CD4-positive, alpha-beta T cell treated with Interleukin-15 for 1 hour (primary cell): ENCODE results near the gene MEIS1.

Experiments
- DNase-seq: peaks from one replicate; pipeline ENCODE4 v3.0.0-alpha.2; 2020

Gene MEIS1

DNA sequence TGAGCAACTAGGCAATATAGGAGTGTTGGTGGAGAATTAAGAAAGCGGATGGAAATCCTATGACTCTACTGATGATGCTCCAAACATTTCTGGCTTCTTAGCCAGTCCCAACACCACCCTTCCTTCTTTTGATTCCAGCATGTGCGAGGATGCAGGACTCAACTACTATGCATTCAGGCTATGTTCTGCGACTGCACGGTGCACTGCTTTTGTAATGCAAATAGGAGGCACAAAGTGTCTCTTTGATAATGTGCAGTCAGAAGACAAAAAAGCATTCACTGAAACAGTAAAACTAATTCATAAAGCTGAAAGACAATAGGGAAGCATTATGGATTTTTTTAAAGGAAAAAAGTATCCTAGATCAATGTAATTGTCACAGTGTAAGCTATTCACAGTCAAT lies 106.7 kb downstream of the MEIS1 start:
- DNase-seq: no peak

DNA sequence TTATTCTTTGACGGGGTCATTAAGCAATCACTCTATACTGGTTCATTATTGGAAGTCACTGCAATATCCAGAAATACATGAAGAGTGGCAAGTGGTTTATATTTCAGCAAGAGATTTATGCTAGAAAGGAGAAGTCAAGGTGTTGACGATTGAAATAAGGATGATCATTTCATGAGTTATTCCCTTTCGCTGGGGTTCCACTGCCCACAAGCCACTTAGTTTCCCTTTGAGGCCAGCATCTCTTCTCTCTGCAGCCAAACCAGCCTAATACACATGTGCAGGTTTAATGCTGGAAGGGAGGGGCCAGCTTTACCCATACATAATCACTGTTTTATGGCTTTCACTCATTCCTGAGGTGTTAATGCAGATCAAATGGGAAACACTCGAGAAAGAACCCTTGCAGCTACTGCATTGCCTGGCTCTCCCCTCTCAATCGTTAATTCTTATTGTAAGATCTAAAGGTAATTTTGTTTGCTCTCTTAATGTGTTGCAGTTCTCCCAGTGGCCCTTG lies 108.4 kb downstream of the MEIS1 start:
- DNase-seq: no peak

DNA sequence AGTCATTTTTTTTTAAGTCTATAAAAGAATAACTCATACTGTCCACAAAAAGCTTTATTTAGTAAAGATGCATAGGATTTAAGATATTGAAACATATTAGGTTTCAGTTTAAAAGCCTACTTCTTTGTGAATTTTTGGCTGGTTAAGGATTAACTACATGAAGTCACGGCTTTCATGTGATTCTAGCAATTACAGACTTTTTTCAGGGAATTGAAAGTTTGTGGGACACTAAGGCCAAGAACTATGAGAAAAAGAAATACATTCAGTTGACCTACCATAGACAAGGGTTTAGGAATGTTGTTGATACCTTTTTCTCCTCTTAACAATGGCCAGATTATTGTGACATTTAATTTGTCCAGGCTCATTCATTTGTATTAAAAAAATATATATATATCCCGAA lies 109.3 kb downstream of the MEIS1 start:
- DNase-seq: no peak

DNA sequence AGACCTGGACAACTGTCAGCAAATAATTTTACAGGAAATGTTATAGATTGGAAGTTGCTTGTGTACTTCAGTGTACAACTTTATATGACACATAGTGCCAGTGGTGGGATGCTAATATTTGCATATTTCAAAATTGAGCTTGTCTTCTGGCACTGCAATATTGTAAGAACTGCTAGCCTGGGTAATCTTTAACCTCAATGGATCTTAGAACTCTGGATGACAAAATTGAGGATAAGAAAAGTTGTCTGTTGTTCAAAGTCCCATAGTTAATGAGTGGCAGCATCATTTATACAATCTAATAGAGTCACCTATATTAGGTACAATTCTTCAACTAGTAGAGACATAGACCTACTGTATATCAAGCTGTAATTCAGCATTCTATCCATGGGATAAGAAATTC lies 110.3 kb downstream of the MEIS1 start:
- DNase-seq: no peak

DNA sequence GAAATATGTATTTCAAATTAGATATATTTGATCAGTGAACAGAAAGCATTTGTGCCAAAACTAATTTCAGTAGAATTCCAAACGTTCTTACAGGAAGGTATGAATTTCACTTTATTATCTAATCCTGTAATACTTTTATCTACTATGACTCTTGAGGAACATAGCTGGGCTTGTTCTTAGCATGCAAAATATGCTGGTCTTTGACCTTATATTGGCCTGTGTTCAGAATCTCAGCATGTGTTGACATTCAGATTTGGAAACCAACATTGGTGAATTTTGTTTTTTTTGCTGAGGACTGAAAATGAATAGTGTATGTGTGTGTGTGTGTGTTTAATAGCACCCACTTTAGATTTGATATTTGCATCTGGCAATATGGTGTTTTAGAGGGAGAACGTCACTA lies 112.2 kb downstream of the MEIS1 start:
- no peak for DNase-seq

DNA sequence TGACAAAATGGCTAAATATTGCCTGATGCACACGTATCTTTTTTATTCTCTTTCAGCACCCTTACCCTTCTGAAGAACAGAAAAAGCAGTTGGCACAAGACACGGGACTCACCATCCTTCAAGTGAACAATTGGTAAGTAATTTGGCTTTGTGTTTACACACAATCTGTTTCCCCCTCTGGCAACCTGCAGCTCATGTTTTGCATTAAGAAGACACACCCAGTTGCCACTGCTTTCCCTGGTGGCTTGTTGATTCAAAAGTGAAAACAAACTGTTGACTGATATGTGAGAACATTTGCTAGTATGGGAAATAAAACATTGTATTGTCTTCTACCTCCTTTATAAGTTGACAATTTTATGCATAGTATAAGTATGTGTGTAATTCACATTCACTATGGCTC lies 113.0 kb downstream of the MEIS1 start:
- DNase-seq: no peak

DNA sequence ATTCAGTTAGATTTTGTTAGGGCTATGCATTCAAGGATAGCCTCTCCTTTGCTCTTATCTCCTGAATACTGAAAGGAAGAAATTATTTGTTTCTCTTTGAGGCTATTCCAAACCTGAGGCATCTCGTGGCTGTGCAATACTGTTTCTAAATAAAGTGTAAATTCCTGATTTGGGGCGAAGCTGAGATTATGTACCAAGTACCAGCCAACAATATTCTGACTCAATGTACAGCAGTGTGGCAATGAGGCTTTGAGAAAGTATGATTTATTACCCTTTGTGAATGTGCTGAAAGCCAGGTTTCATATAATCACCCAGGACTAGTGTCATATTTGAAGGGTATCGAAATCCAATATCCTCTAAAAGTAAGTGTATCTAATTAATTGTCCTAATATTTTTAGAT lies 113.5 kb downstream of the MEIS1 start:
- DNase-seq: no peak

DNA sequence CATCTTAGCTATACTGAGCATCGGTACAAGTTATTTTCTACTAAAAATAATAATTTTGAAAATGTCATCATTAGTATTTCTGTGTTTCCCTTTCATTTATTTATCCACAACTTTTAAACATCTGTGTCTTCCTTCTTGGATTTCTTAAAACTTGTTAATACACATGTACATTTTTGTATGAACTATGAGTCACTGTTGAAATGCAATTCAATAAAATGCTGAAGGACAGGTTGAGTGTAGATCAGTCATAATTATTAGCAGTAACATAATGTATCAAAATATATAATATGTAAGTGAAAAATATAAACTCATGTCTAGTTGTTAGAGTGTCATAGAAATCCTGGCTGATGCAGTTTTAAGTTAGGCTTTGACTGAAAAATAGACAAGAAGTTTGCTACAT lies 115.9 kb downstream of the MEIS1 start:
- DNase-seq: no peak

DNA sequence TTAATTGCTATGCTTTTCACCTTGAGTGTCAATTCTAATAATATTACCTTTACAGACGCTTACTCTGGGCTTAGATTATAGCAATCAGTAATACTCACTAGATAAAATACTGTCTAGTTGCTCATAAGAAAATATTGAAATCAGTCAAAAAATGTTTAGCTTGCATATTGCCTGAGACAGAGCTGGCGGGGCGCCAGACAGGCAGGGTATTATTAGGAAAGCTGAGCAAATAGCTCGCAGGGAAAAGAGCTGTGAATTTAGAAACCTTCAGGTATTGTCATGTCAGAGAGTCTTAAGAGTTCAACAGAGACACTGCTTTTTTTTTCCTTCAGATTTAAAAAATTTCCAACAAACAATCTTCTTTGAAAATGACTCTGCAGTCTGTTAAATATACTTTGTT lies 118.4 kb downstream of the MEIS1 start:
- DNase-seq: no peak

DNA sequence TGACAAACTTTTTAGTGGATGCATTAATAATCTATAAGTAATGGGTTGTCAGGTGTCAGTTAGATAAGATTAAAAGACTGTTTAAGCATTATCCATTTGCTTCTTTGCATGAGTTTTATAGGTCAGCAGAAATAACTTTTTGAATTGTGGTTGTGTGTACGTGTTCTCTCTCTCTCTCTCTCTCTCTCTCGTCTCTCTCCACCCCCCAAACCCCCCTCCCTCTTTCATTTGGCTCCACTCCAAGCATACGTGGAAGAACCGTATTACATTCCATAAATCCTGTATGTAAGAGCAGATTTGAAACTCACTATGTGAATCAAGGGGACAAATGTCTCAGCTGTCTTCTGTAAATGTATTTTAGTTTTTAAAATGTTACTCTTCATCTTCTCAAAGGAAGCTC lies 120.2 kb downstream of the MEIS1 start:
- no peak for DNase-seq

DNA sequence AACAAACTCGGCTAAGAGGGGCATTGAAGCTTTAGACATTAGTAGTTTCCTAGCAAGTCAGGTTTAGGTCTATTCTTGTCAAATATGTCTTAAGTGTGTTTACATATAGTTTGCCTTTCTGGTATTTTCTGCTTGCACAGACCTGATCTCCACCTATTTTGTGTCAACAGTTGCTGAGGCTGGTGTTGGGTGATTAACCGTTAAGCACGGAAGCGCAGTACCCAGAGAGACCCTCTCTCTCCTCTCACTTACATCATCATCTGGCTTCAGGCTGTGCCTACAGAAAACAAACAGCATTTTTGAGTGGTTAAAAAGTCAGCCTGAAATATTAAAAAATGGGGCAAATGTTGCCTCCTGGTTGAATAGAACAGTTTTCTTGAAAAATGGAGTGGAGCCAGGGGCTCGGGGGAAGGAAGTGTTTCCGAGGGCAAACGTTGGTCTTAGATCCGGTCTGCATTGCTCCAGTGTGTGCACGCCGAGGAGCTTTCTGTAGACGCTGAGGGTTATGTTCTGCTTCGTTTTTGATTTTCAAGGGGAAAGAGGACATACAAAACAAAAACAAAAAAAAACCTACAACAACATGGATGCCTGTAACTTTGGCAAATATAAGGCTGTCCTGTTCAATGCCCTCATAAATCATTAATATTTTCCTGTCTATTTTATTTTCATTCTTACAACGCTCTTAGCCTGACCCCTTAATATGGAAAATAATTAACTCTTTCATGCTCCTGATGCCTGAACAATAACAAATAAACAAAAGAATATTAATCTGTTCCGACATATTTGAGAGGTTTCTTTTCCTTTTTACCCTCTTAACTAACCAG lies 120.8 kb downstream of the MEIS1 start:
- DNase-seq: no peak

DNA sequence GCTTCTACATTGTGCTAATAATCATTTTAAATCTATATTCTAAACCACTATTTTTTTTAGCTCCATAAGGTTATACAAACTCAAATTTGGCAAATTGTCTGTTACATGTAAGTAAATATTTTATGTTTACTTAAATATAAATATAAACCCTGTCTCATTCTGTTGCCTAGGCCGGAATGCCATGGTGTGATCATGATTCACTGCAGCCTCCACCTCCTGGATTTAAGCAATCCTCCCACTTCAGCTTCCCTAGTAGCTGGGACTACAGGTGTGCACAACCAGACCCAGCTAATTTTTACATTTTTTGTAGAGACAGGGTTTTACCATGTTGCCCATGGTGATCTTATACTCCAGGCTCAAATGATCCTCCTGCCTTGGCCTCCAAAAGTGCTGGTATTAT lies 124.7 kb downstream of the MEIS1 start:
- no peak for DNase-seq

DNA sequence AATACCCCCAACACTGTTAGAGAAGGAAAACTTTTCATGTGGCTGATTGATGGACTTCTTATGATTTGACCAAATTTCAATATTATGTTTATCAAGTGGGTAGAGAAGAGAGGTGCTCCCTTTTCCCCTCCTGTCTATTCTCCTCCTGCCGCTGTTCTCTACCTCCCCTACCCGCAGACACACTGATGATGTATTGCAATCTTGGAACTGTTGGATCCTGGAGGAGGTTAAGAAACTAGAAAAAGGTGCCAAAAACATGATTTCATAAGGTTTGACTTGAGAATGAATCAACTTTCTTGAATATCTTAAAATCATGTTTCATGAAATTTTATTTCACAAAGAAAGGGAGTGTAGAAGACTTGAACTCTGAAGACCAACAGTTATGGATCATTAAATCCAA lies 125.8 kb downstream of the MEIS1 start:
- no peak for DNase-seq

DNA sequence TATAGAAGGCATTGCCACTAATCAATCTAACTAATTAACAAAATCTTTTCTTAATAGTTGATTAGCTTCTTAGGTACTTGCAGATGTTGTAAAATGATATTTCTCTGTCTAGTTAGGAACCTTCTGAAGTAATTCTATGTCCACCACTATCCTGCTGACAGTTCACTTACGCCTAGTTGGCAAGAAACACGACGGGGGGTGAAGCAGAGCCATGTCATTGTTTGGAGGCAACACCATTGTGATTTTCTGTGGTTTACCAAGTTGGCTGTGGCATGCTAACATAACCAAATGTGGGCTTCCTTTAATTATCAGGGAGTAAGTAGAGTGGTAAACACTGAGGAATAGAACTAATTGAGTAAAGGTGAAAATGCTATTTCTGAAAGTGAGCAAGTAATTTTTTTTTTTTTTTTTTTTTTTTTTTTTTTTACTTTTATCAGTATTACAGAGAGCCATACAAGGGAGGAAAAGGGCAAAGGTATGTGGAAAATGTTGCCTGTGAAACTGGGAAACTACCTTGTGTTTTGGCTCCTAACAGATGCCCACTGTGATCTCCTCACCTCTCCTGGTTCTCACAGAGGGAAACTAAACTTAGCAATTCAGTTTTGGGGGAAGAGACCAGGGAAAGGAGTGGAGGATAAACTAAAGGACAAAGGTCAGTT lies 126.8 kb downstream of the MEIS1 start:
- DNase-seq: no peak

DNA sequence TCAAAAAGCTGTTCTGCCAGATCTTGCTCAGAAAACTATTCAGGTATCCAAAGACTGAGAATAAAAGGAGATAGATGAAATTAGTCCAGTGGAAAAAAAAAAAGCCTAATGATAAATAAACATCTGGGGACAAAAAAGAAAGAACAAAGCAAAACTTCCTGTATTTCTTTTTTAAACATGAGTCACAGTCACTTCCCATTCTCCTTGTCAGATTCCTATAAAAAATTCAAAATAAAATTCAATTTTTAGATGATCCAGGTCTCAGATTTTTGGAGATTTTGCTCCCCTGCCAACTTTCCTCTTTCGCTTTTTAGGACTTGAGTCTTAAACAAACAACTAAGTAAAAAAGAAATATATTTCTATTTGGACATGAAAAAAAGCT lies 127.4 kb downstream of the MEIS1 start:
- no peak for DNase-seq

DNA sequence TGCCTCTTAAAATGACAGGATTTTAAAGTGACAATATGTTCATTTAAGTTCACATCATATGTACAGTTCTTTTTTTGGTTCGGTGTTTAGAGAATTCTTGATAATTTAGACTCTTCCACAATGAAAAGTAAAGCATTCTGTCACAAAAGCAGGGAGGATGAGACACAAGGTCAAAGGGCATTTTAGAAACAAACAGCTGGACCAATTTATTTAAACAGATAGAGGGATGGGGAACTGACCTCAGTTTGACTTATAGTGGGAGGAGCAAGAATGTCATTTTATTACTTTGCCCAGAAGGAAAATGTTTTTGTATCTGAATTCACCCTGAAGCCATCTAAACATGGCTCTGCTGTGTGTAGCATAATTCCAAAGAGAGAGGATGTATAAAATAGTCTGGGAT lies 128.5 kb downstream of the MEIS1 start:
- DNase-seq: no peak

DNA sequence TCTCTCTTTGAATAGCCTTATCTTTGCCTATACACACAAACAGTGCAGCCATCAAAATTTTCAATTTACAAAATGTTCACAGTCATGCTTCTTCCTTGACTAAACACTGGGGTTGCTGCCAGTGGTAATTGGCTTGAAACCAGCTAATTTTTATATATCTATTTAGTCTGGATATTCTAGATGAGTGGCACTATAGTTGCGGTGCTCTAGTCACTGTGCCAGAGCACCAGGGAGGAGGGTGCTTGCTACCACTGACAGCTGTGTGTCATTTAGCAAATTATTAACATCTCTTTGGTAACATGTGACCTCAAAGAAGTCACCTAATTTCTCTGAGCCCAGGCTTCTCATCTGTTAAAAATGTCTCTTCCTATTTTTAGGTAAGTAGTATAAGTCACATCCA lies 130.4 kb downstream of the MEIS1 start:
- no peak for DNase-seq

DNA sequence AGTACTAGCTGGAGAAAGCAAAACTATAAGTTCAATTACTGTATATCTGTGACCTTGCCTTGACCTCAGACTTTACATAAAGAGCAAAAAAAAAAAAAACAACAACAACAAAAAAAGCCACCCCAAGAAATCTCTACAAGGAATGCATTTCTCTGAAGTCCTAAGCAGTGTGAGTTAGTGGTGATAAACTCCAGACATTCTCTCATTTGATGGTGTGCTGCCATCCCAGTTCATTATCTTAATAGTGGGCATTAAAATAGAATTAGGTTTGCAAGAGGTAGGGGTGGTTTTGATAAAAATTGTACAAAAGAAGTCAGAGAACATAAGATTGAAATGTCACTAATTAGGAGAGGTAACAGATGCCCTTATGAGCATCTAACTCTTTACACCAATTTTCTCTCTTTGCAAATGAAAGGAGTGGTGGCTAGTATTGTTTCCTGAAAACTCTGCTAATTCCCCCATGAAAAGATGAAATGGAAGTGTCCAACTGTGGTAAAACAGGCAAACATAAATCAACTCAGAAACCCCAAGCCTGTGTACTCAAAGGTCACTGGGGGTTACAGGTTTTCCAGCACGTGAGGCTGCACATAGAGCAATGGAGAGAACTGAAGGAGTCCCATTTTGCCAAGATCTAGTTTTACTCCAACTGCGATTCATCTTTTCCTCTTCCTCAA lies 131.9 kb downstream of the MEIS1 start:
- no peak for DNase-seq

DNA sequence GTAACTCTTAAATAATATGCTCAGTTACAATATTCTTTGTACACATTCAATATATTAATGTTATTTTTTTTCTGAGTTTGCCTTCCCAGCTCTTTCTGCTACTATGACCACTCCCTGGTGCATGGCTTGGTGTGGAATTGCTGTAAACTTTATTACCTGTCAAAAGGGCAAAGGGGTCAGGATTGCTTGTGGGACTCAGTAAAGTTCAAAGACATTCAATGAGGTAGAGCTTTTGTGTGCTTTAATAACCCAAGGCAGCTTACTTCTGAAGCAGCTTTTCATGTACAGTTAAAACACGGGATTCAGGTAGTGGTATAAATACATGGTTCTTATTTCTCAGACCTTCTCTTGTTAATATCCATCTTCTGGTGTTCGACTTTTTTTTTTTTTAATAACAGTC lies 132.8 kb downstream of the MEIS1 start:
- no peak for DNase-seq

DNA sequence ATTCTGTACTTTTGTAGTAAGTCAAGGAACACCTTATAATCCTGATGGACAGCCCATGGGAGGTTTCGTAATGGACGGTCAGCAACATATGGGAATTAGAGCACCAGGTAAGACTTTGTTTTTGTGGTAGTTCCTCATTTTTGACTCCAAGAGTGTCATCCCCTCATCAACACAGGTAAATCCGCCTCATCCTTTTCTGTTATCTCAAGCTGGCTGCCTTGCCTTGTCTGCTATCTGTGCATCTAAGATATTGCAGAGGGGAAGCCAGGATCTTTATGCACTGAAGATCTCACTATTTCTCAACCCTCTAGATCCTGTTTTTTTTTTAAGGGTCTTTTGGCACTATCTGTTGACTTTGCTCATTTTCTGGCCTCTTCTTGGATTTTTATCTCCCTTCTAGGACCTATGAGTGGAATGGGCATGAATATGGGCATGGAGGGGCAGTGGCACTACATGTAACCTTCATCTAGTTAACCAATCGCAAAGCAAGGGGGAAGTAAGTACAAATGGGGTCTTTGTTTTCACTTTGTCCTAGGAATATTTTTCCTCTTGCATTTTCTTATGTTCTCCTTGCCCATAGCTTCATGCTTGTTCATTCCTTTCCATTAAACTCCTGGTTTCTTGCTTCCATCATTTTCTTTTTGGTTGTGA lies 133.8 kb downstream of the MEIS1 start:
- DNase-seq: no peak

DNA sequence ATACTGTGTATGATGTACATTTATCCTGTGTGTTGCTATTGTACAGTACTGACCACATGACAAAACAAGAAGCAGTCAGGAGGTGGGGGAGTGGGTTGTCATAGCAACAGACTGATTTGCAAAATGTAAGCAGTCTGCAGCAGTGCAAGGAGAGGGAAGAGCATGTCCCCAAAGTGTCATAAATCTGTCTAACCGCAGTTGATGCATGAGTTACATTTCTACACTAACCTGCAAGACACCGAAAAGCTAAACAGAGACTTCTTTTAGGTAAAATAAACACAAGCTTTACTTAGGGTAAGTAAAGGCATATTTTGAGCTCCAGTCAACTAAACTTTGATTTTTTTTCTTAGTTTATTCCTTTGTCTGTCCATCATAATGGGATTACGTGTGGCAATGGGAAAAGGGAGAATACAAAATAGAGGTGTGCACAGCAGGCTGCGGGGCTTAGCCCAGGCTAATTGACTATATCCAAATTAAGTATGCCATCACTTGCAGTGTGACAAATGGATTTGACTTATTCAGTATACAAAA lies 134.5 kb downstream of the MEIS1 start:
- DNase-seq: no peak

DNA sequence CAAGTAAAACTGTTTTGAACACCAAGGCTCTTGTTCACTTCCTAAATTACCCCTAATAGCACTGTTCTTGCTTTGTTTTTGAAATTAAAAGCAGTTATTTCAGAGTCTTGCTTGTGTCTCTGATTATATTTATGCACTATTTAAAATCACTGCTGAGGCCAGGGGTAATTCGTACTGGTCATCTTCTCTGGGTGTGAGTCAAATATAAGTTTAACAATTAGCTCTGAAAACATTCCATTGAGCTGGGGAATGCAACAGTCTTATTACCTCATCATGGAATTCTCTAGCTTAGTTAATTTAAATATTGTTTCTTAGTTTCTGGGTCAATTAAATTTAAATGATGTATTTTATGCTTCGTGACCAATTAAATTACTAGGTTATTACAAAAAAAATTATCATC lies 135.0 kb downstream of the MEIS1 start:
- DNase-seq: no peak

DNA sequence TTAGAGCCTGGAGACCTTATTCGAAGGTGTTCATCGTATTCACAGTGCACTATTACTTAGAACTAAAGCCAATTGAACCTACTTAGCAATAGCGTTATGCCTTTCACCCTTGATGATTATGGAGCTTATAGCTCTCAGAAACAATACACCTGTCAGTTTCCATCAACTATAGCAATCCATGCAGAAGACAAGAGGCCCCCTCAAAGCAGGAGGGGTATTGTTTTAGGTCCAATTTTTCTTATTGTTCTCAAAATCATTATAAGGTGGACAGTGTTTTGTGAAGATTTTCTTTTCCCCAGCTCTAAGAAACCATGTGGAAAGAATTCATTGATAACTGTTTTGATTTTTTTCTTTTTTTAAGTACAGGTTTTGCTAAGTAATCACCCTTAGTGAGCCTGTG lies 135.5 kb downstream of the MEIS1 start:
- no peak for DNase-seq
